HG03442 (cell line): ENCODE measurements around the gene BCLAF1.

Source experiments
- ATAC-seq: cut with Tn5 transposase; IDR thresholded peaks from one replicate; pipeline ENCODE4 v1.9.1; 2021; ENCODE audit warnings: mild to moderate bottlenecking, moderate library complexity; ENCODE audit not compliant: unreplicated experiment

BCLAF1 gene

GRCh38 chr6:136208783-136209182 lies 80.9 kb downstream of the BCLAF1 start:
- no peak for ATAC-seq
